Smooth muscle cell (in vitro differentiated cells): ENCODE results near the gene LCN15. TPM values are rescaled to one million over a fixed set of nuclear protein-coding genes. Genes with fewer than 3 reads are reported as not detected.

Experiments used
- DNase-seq: peaks from one replicate; lab custom pipeline; 2025; ENCODE audit not compliant: unreplicated experiment; lab: John Stamatoyannopoulos, UW
- H2AFZ ChIP-seq: fragments of 200-600 bp; sonication (generic); 2 replicates; pipeline ENCODE4 v1.6.0; 2016; ENCODE audit warnings: antibody characterized with exemption, low read depth, mild to moderate bottlenecking
- H3F3A ChIP-seq: fragments of 200-600 bp; sonication (generic); 2 replicates; pipeline ENCODE4 v1.6.0; 2017; ENCODE audit warnings: antibody characterized with exemption, low read depth
- H3K27ac ChIP-seq: fragments of 200-600 bp; sonication (generic); 2 replicates; pipeline ENCODE4 v1.5.1; 2016; ENCODE audit warnings: low read depth, mild to moderate bottlenecking
- H3K27me3 ChIP-seq: fragments of 200-600 bp; sonication (generic); 2 replicates; pipeline ENCODE4 v1.6.1; 2016; ENCODE audit warnings: low read depth, mild to moderate bottlenecking
- H3K36me3 ChIP-seq: fragments of 200-600 bp; sonication (generic); 2 replicates; pipeline ENCODE4 v1.5.1; 2016; ENCODE audit warnings: low read depth
- H3K4me1 ChIP-seq: fragments of 200-600 bp; sonication (generic); 2 replicates; pipeline ENCODE4 v1.5.1; 2016; ENCODE audit warnings: low read depth
- H3K4me2 ChIP-seq: fragments of 200-600 bp; sonication (generic); 2 replicates; pipeline ENCODE4 v1.6.0; 2016; ENCODE audit warnings: mild to moderate bottlenecking
- H3K4me3 ChIP-seq: fragments of 200-600 bp; sonication (generic); 2 replicates; pipeline ENCODE4 v1.5.1; 2016; ENCODE audit warnings: mild to moderate bottlenecking
- H3K79me2 ChIP-seq: fragments of 200-600 bp; sonication (generic); 2 replicates; pipeline ENCODE4 v1.6.0; 2016; ENCODE audit warnings: low read depth, mild to moderate bottlenecking
- H3K9ac ChIP-seq: fragments of 200-600 bp; sonication (generic); 2 replicates; pipeline ENCODE4 v1.6.0; 2016; ENCODE audit warnings: low read depth
- H3K9me3 ChIP-seq: fragments of 200-600 bp; sonication (generic); replicated peaks from 2 replicates; pipeline ENCODE4 v1.5.1; 2016; ENCODE audit warnings: low read depth
- H4K20me1 ChIP-seq: fragments of 200-600 bp; sonication (generic); 2 replicates; pipeline ENCODE4 v1.6.0; 2016; ENCODE audit warnings: low read depth
- WGBS: methylation state at CpG from one replicate; pipeline ENCODE4 v1.1.7; 2016; ENCODE audit warnings: low lambda C conversion rate; 5-methylcytosine and 5-hydroxymethylcytosine counted together
- polyA plus RNA-seq: library from polyadenylated mRNA; unstranded; fragments of >200 nt; fragmentation: Nextera tagmentation; extraction: Ambion mirVana; gene quantifications from 2 replicates; pipeline ENCODE4 v1.2.1, GENCODE V29; 2016
- total RNA-seq: library from RNA; depleted of rRNA; stranded (reverse); fragments of >200 nt; gene quantifications from 2 replicates; pipeline ENCODE4 v1.2.3, GENCODE V29; 2014
- TF ChIP-seq, protein P1 (sequence below): fragments of 200-600 bp; sonication (generic); IDR thresholded peaks from 2 replicates; pipeline ENCODE4 v1.5.1; 2017; ENCODE audit warnings: borderline replicate concordance, mild to moderate bottlenecking, antibody characterized with exemption; ENCODE audit not compliant: insufficient read depth, poor library complexity, severe bottlenecking

LCN15 gene
- total and polyA plus RNA-seq, 2 experiments from 2014 or later: not detected

DNA sequence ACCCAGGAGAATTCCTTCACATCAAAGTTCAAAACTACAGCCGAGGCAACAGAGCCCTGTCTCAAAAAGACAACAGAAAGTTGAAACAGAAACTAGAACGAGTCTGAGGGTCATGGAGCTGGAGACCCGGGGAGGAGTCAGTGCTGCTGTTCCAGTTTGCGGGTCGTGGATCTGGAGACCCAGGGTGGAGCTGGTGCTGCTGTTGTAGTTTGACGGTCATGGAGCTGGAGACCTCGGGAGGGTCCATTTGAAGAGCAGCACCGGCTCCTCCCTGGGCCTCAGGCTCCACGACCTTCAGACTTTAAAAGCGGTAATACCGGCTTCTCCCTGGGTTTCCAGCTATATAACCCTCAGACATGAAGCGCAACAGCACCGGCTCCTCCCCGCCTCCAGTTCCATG lies 13.0 kb upstream of the LCN15 start:
- H3K4me3 ChIP-seq: no peak overlapping the region
- H4K20me1 ChIP-seq: no peaks in the 10 kb centered on the region
- H3K27ac ChIP-seq: no peak overlapping the region
- no peaks in the 10 kb centered on the region for H3K27me3 ChIP-seq
- H3K9ac ChIP-seq: no peak overlapping the region
- 88% methylated on average over 13 of the region's 14 CpGs for WGBS
- peaks cover 7% of the 10 kb centered on the region for H3F3A ChIP-seq
- H3K79me2 ChIP-seq: no peaks in the 10 kb centered on the region
- H3K4me1 ChIP-seq: peaks cover 4% of the 10 kb centered on the region
- no peak overlapping the region for H2AFZ ChIP-seq
- H3K9me3 ChIP-seq: no peaks in the 10 kb centered on the region
- TF ChIP-seq, protein P1, sequence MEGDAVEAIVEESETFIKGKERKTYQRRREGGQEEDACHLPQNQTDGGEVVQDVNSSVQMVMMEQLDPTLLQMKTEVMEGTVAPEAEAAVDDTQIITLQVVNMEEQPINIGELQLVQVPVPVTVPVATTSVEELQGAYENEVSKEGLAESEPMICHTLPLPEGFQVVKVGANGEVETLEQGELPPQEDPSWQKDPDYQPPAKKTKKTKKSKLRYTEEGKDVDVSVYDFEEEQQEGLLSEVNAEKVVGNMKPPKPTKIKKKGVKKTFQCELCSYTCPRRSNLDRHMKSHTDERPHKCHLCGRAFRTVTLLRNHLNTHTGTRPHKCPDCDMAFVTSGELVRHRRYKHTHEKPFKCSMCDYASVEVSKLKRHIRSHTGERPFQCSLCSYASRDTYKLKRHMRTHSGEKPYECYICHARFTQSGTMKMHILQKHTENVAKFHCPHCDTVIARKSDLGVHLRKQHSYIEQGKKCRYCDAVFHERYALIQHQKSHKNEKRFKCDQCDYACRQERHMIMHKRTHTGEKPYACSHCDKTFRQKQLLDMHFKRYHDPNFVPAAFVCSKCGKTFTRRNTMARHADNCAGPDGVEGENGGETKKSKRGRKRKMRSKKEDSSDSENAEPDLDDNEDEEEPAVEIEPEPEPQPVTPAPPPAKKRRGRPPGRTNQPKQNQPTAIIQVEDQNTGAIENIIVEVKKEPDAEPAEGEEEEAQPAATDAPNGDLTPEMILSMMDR: no peak
- H3K4me2 ChIP-seq: no peak overlapping the region
- no peak for DNase-seq
- H3K36me3 ChIP-seq: no peaks in the 10 kb centered on the region

DNA sequence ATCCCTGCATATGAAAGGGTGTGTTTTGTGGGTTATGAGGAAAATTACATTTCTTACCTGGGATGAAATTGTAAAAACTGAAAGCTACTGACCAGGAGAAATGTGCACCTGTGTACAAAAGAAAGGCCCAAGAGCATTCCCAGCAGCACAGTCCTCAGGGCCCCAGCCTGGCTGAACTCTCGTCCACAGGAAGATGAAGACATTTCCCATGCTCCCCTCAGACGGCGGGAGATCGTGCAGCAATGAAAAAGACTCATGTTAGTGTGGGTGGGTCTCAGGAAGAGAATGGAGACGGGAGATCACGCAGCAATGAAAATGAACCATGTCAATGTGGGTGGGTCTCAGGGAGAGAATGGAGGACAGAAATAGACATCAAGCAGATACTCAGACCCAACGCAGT lies 12.6 kb upstream of the LCN15 start:
- no peaks in the 10 kb centered on the region for H3K79me2 ChIP-seq
- H3K9me3 ChIP-seq: no peaks in the 10 kb centered on the region
- no peaks in the 10 kb centered on the region for H3K27me3 ChIP-seq
- TF ChIP-seq, protein P1: no peak
- H3K4me1 ChIP-seq: peaks cover 4% of the 10 kb centered on the region
- H3K4me2 ChIP-seq: no peak overlapping the region
- H3K27ac ChIP-seq: no peak overlapping the region
- no peak for DNase-seq
- H3K36me3 ChIP-seq: no peaks in the 10 kb centered on the region
- no peaks in the 10 kb centered on the region for H4K20me1 ChIP-seq
- H3F3A ChIP-seq: peaks cover 7% of the 10 kb centered on the region
- 58% methylated on average over 7 of the region's 7 CpGs for WGBS
- H3K4me3 ChIP-seq: no peak overlapping the region
- no peak overlapping the region for H2AFZ ChIP-seq
- H3K9ac ChIP-seq: no peak overlapping the region

DNA sequence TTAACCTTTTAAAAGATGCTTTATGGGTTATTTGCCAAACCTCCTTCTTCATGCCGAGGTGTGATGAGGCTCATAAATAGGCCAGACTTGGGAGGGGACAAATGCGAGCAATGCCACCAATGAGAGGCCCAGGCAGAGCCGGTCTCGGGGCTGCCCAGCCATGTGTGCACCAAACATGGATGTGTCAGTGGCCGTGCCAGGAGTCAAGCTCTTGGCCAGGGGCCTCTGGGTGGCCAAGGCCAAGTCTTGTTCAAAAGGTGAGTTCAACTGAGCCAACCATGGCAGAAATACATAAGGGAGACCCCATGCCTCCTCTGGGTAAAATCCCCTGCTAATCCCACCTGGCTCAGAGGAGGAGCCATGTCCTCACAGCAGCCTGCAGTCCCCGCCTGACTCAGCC lies 10.9 kb upstream of the LCN15 start:
- Histone ChIP-seq H3K27me3 (no peaks in the 10 kb centered on the region), H3K4me2 (no peak overlapping the region), H3K36me3 (no peaks in the 10 kb centered on the region), H3K9ac (no peak overlapping the region), H4K20me1 (no peaks in the 10 kb centered on the region), H3K27ac (no peak overlapping the region), H3K9me3 (no peaks in the 10 kb centered on the region), H2AFZ (no peak overlapping the region), H3F3A (peaks cover 5% of the 10 kb centered on the region), H3K4me3 (no peak overlapping the region), H3K79me2 (no peaks in the 10 kb centered on the region), H3K4me1 (no peaks in the 10 kb centered on the region)
- WGBS: 69% methylated on average over 5 of the region's 6 CpGs
- no peak for DNase-seq
- TF ChIP-seq, protein P1: no peak

DNA sequence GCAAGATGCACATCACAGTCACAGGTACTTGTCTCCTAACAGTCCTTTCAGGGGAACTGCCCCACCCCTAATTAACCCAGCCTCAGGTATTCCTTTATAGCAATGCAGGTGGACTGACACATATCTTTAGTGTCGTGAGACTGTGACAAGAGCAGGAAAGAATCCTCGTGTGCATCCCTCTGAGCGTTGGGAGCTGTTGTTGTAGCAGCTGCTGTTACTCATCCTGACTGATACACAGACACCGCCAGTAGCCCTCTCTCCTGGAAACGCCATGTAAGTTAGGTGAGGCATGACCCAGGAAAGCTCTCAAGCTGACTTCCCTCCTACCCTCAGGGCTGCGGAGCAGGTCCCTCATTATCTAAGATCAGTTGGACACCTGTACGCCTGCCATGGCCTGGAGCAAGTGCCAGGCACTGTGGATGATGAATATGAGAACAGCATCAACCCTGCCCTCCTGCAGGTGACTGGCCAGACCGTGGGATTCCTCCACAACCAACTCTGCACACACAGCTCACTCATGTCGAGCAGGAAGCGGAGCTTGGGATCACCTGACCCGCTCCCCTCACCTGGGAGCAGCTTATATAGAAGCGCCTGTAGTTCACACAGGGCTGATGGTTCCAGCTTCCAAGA lies 10.2 kb upstream of the LCN15 start:
- Histone ChIP-seq H4K20me1 (no peaks in the 10 kb centered on the region), H3F3A (no peaks in the 10 kb centered on the region), H3K79me2 (no peaks in the 10 kb centered on the region), H3K9ac (no peak overlapping the region), H3K27ac (no peak overlapping the region), H3K4me1 (no peaks in the 10 kb centered on the region), H3K9me3 (no peaks in the 10 kb centered on the region), H3K4me2 (no peak overlapping the region), H3K4me3 (no peak overlapping the region), H3K36me3 (no peaks in the 10 kb centered on the region), H3K27me3 (no peaks in the 10 kb centered on the region), H2AFZ (no peak overlapping the region)
- 79% methylated on average over 12 of the region's 12 CpGs for WGBS
- DNase-seq: no peak
- TF ChIP-seq, protein P1: no peak
